Measurements from ENCODE around the gene DNASE1L3. TPM values are rescaled to one million over a fixed set of nuclear protein-coding genes. Genes with fewer than 3 reads are reported as not detected.

Gene DNASE1L3
- total and polyA plus RNA-seq, 2 donors (not counting 1 experiment from before 2014, with no cell fraction given): not detected

- Histone ChIP-seq H3K36me3 (ENCODE audit: control insufficient read depth, insufficient read depth, low read length) (no peaks in the 10 kb centered on the region), H3K4me1 (ENCODE audit: control insufficient read depth, extremely low read depth, insufficient read depth, low read length) (peaks cover 10% of the 10 kb centered on the region), H3K4me3 (replicated peaks in 1 of 4; ENCODE audit: control extremely low read depth in 1 of 4, insufficient read depth in 1 of 4, low read depth in 3 of 4, low read length in 4 of 4) (no peak overlapping the region), H3K9ac (ENCODE audit: insufficient read depth, low read length) (no peak overlapping the region), H4K20me1 (ENCODE audit: control insufficient read depth, extremely low read depth, insufficient read depth, low read length) (no peaks in the 10 kb centered on the region), H3K9me3 (ENCODE audit: control insufficient read depth, insufficient read depth, low read depth, low read length) (no peaks in the 10 kb centered on the region), H3K79me2 (ENCODE audit: control insufficient read depth, insufficient read depth, low read length) (no peaks in the 10 kb centered on the region), H3K4me2 (ENCODE audit: extremely low read depth, insufficient read depth, low read length) (no peak overlapping the region), H2AFZ (ENCODE audit: low read length) (no peak overlapping the region), H3K27ac (ENCODE audit: insufficient read depth, low read length) (no peak overlapping the region), H3K27me3 (ENCODE audit: control insufficient read depth, insufficient read depth, low read length) (peaks cover 12% of the 10 kb centered on the region)
- TF ChIP-seq EZH2 (IDR thresholded peaks at IDR 0.05; ENCODE audit: low read length, missing control alignments) (no peak), CTCF (conservative IDR thresholded peaks at IDR 0.05 in 1 of 2, IDR thresholded peaks at IDR 0.05 in 1 of 2; ENCODE audit: low read depth in 1 of 2, low read length in 2 of 2) (no peak)
- DNase-seq (ENCODE audit: low read depth in 2 of 2): no peak
These were observed 31.3 kb downstream of the DNASE1L3 start for GRCh38 chr3:58179235-58180098.

GRCh38 chr3:58178528-58179234 lies 32.1 kb downstream of the DNASE1L3 start:
- no peak overlapping the region for H3K4me2 ChIP-seq (ENCODE audit: extremely low read depth, insufficient read depth, low read length)
- H3K79me2 ChIP-seq (ENCODE audit: control insufficient read depth, insufficient read depth, low read length): no peaks in the 10 kb centered on the region
- H3K4me3 ChIP-seq (replicated peaks in 1 of 4; ENCODE audit: control extremely low read depth in 1 of 4, insufficient read depth in 1 of 4, low read depth in 3 of 4, low read length in 4 of 4): no peak overlapping the region
- H4K20me1 ChIP-seq (ENCODE audit: control insufficient read depth, extremely low read depth, insufficient read depth, low read length): no peaks in the 10 kb centered on the region
- DNase-seq (ENCODE audit: low read depth in 2 of 2): no peak
- no peaks in the 10 kb centered on the region for H3K9me3 ChIP-seq (ENCODE audit: control insufficient read depth, insufficient read depth, low read depth, low read length)
- H2AFZ ChIP-seq (ENCODE audit: low read length): no peak overlapping the region
- no peak overlapping the region for H3K27ac ChIP-seq (ENCODE audit: insufficient read depth, low read length)
- no peak for TF ChIP-seq CTCF (conservative IDR thresholded peaks at IDR 0.05 in 1 of 2, IDR thresholded peaks at IDR 0.05 in 1 of 2; ENCODE audit: low read depth in 1 of 2, low read length in 2 of 2)
- no peak for TF ChIP-seq EZH2 (IDR thresholded peaks at IDR 0.05; ENCODE audit: low read length, missing control alignments)
- H3K27me3 ChIP-seq (ENCODE audit: control insufficient read depth, insufficient read depth, low read length): peaks cover 11% of the 10 kb centered on the region
- no peaks in the 10 kb centered on the region for H3K36me3 ChIP-seq (ENCODE audit: control insufficient read depth, insufficient read depth, low read length)
- peaks cover 11% of the 10 kb centered on the region for H3K4me1 ChIP-seq (ENCODE audit: control insufficient read depth, extremely low read depth, insufficient read depth, low read length)
- no peak overlapping the region for H3K9ac ChIP-seq (ENCODE audit: insufficient read depth, low read length)

- Histone ChIP-seq H3K4me3 (replicated peaks in 1 of 4; ENCODE audit: control extremely low read depth in 1 of 4, insufficient read depth in 1 of 4, low read depth in 3 of 4, low read length in 4 of 4) (peak overlapping the region; percentile 7 to 57 (median 26)), H2AFZ (ENCODE audit: low read length) (no peak overlapping the region), H3K4me2 (ENCODE audit: extremely low read depth, insufficient read depth, low read length) (peak overlapping the region; percentile 28), H3K36me3 (ENCODE audit: control insufficient read depth, insufficient read depth, low read length) (no peaks in the 10 kb centered on the region), H4K20me1 (ENCODE audit: control insufficient read depth, extremely low read depth, insufficient read depth, low read length) (no peaks in the 10 kb centered on the region), H3K4me1 (ENCODE audit: control insufficient read depth, extremely low read depth, insufficient read depth, low read length) (peaks cover 11% of the 10 kb centered on the region), H3K27me3 (ENCODE audit: control insufficient read depth, insufficient read depth, low read length) (peaks cover 6% of the 10 kb centered on the region), H3K9ac (ENCODE audit: insufficient read depth, low read length) (no peak overlapping the region), H3K9me3 (ENCODE audit: control insufficient read depth, insufficient read depth, low read depth, low read length) (no peaks in the 10 kb centered on the region), H3K79me2 (ENCODE audit: control insufficient read depth, insufficient read depth, low read length) (no peaks in the 10 kb centered on the region), H3K27ac (ENCODE audit: insufficient read depth, low read length) (no peak overlapping the region)
- peak; percentile 74 to 77 for DNase-seq (ENCODE audit: low read depth in 2 of 2)
- no peak for TF ChIP-seq EZH2 (IDR thresholded peaks at IDR 0.05; ENCODE audit: low read length, missing control alignments)
- TF ChIP-seq CTCF (conservative IDR thresholded peaks at IDR 0.05 in 1 of 2, IDR thresholded peaks at IDR 0.05 in 1 of 2; ENCODE audit: low read depth in 1 of 2, low read length in 2 of 2): peak; percentile 75 to 80
These were observed 32.8 kb downstream of the DNASE1L3 start for GRCh38 chr3:58177747-58178527.

Measured in fibroblast of lung (primary cell).